ENCODE results near the gene KCNJ4.

DNA sequence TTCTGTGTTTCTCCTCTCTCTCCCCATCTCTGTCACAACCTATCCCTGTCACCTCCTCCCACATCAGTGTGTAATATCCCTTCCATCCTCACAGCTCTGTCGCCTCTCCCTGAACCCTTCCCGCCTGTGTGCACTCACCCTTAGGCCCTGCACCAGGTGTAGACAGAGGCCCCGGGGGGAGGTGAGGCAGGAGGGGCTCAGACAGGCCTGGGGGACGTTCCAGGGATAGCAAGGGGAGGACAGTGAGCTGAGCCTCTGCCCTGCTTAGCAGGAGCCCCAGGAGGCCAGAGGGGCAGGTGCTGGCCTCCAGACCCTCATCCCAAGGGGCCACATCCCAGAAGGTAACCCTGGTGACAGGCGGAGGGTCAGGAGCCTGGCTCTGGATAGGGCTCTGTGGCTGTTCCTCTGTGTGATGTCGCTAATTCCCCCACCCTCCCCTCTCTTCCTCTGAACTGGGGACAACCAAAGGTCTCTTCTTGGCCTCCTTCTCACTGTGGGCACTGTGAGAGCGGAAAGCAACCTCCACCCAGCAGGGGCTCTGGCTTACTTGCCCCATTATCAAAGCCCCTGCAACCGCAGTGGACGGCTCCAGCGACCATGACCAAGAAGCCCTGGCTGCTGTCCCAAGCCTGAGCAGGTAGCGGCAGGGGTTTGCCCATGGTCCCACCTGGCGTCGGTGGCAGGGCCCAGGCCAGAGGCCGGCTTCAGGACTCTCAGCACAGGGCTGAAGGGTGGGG is 35.7 kb downstream of the KCNJ4 start:
- TF ChIP-seq EP300 (IDR thresholded peaks at IDR 0.05) = no peak
- TF ChIP-seq, protein P1, sequence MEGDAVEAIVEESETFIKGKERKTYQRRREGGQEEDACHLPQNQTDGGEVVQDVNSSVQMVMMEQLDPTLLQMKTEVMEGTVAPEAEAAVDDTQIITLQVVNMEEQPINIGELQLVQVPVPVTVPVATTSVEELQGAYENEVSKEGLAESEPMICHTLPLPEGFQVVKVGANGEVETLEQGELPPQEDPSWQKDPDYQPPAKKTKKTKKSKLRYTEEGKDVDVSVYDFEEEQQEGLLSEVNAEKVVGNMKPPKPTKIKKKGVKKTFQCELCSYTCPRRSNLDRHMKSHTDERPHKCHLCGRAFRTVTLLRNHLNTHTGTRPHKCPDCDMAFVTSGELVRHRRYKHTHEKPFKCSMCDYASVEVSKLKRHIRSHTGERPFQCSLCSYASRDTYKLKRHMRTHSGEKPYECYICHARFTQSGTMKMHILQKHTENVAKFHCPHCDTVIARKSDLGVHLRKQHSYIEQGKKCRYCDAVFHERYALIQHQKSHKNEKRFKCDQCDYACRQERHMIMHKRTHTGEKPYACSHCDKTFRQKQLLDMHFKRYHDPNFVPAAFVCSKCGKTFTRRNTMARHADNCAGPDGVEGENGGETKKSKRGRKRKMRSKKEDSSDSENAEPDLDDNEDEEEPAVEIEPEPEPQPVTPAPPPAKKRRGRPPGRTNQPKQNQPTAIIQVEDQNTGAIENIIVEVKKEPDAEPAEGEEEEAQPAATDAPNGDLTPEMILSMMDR (IDR thresholded peaks at IDR 0.05) = no peak
- TF ChIP-seq POLR2A (IDR thresholded peaks at IDR 0.05) = no peak

All from tibial nerve (tissue), 4 donors.